ENCODE measurements around the gene IL2RA. TPM values are rescaled to one million over a fixed set of nuclear protein-coding genes. Genes with fewer than 3 reads are reported as not detected.

IL2RA gene
- total and polyA plus RNA-seq, 9 of the 15 experiments (the other 6 are each of a cell fraction or from before 2014, with no cell fraction given): 0.95 TPM; not detected in 8

DNA sequence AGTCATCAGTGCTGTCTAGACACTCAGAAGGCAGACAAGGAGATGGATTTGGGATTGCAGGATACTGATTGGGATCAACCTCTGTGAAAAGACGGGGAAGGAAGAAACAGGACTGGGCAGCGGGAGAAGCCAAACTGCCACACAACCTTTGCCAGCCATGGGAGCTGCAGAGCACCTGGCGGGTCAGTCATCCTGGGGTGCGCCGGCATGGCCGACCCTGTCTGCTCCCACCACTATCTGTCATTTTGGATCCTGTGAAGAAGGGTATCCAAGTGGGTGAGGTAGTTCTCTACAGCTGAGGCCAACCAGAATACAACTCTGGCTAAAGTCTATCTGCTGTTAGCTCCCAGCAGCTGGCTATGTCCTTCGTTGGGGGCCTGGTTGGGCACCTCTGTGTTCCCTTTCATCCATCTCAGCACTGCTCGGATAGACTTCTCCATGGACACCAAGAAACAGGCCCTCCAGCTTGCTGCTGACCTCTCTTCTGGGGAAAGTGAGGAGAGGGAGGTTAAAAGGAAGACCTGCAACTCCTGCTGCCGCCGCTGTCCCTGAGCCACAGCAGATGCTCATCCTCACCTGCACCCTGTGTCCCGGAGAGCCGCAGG is 15.0 kb upstream of the IL2RA start:
- no peak overlapping the region for H3K4me2 ChIP-seq (ENCODE audit: insufficient read depth, low read length)
- 14% methylated on average over 12 of the region's 12 CpGs for WGBS (ENCODE audit: insufficient coverage, low coverage, missing lambda C conversion rate)
- 0 out of 5 replicates have a peak, but pooled peaks cover 3 to 4% of the 10 kb centered on the region in 2 experiments for H3K4me1 ChIP-seq (replicated peaks in 1 of 2; ENCODE audit: control insufficient read depth in 2 of 2, insufficient read depth in 2 of 2, low read length in 2 of 2)
- H3K36me3 ChIP-seq (ENCODE audit: control insufficient read depth, insufficient read depth, low read length): no peaks in the 10 kb centered on the region
- DNase-seq (ENCODE audit: extremely low read depth in 1 of 4, low spot score in 3 of 4) (no peak), FAIRE-seq (no peak), ATAC-seq (no peak)
- no peak overlapping the region for H2AFZ ChIP-seq (ENCODE audit: low read depth, low read length)
- no peaks in the 10 kb centered on the region for H3K9me1 ChIP-seq (ENCODE audit: control insufficient read depth, insufficient read depth, low read length)
- no peaks in the 10 kb centered on the region for H3K79me2 ChIP-seq (ENCODE audit: control insufficient read depth, insufficient read depth, low read length)
- H3K27me3 ChIP-seq (ENCODE audit: control insufficient read depth in 2 of 2, insufficient read depth in 2 of 2, low read length in 2 of 2): peaks cover 38 to 50% of the 10 kb centered on the region in 2 experiments
- intact Hi-C loops (cut with micrococcal nuclease): no loop called here
- POLR2A ChIA-PET: interaction anchor here (1.3 kb wide), 1 partner anchor 9 kb away, joined by 4 read pairs; no protein-coding TSS in a partner anchor
- CTCF ChIA-PET (ENCODE audit: low intra/inter-chr PET ratio): no interaction called here
- no peaks in the 10 kb centered on the region for H3K9me3 ChIP-seq (replicated peaks; ENCODE audit: control insufficient read depth, insufficient read depth, low read depth, low read length)
- BruUV-seq (replicated peaks): no TSS peak
- H4K20me1 ChIP-seq (replicated peaks; ENCODE audit: control insufficient read depth, insufficient read depth, low read length): no peaks in the 10 kb centered on the region
- H3K4me3 ChIP-seq: no peak overlapping the region
- in situ Hi-C loops (cut with MboI): no loop called here
- TF ChIP-seq JUNB (CRISPR knock-in tag; conservative IDR thresholded peaks at IDR 0.05) (no peak), TCF3 (CRISPR knock-in tag; IDR thresholded peaks at IDR 0.05) (no peak), ZMIZ1 (IDR thresholded peaks at IDR 0.05; ENCODE audit: low read depth in 2 of 2, low read length in 2 of 2) (no peak), MCM7 (IDR thresholded peaks at IDR 0.05) (no peak), MEF2A (IDR thresholded peaks at IDR 0.05; ENCODE audit: control insufficient read depth, low read depth, low read length) (no peak), TEAD1 (CRISPR knock-in tag; IDR thresholded peaks at IDR 0.05) (no peak), NFATC3 (IDR thresholded peaks at IDR 0.05) (no peak)
- no peak overlapping the region for H3K27ac ChIP-seq (ENCODE audit: extremely low read depth, low read depth, low read length)
- no peak overlapping the region for H3K9ac ChIP-seq (ENCODE audit: insufficient read depth in 1 of 2, low read depth in 2 of 2, low read length in 2 of 2)
